HEK293 (cell line): Measurements from ENCODE around the gene LCN10.

Source experiments
- SP2 ChIP-seq: fragments of 450-650 bp; formaldehyde crosslinking; IDR thresholded peaks from 2 replicates; pipeline ENCODE4 v1.5.1; 2016; ENCODE audit warnings: missing biosample characterization, missing genetic modification characterization
- ZBTB7A ChIP-seq: fragments of 450-650 bp; formaldehyde crosslinking; IDR thresholded peaks from 2 replicates; pipeline ENCODE4 v1.5.1; 2016; ENCODE audit warnings: low read depth, missing biosample characterization, missing genetic modification characterization
- ZNF121 ChIP-seq: fragments of 450-650 bp; formaldehyde crosslinking; IDR thresholded peaks from 2 replicates; pipeline ENCODE4 v1.5.1; 2016; ENCODE audit warnings: missing biosample characterization, missing genetic modification characterization
- ZNF324 ChIP-seq: fragments of 450-650 bp; formaldehyde crosslinking; IDR thresholded peaks from 2 replicates; pipeline ENCODE4 v1.5.1; 2016; ENCODE audit warnings: missing biosample characterization, missing genetic modification characterization
- TF ChIP-seq, protein P1 (sequence below): fragments of 450-650 bp; formaldehyde crosslinking; IDR thresholded peaks from 2 replicates; pipeline ENCODE4 v1.5.1; 2016; ENCODE audit warnings: missing biosample characterization, missing genetic modification characterization
- TF ChIP-seq, protein P2 (sequence below): fragments of 450-650 bp; formaldehyde crosslinking; IDR thresholded peaks from 2 replicates; pipeline ENCODE4 v1.5.1; 2016; ENCODE audit warnings: missing biosample characterization, missing genetic modification characterization, borderline replicate concordance

DNA sequence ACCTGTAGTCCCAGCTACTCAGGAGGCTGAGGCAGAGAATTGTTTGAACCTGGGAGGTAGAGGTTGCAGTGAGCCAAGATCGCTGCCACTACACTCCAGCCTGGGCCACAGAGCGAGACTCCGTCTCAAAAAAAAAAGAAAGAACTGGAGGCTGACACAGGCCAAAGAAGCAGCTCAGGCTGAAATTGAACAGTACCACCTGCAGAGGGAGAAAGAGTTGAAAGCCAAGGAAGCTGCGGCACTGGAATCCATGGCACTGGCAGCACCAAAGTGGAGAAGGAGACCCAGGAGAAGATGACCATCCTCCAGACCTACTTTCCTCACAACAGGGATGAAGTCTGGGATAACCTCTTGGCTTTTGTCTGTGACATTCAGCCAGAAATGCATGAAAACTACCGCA, 37.1 kb upstream of the LCN10 start:
- TF ChIP-seq, protein P1, sequence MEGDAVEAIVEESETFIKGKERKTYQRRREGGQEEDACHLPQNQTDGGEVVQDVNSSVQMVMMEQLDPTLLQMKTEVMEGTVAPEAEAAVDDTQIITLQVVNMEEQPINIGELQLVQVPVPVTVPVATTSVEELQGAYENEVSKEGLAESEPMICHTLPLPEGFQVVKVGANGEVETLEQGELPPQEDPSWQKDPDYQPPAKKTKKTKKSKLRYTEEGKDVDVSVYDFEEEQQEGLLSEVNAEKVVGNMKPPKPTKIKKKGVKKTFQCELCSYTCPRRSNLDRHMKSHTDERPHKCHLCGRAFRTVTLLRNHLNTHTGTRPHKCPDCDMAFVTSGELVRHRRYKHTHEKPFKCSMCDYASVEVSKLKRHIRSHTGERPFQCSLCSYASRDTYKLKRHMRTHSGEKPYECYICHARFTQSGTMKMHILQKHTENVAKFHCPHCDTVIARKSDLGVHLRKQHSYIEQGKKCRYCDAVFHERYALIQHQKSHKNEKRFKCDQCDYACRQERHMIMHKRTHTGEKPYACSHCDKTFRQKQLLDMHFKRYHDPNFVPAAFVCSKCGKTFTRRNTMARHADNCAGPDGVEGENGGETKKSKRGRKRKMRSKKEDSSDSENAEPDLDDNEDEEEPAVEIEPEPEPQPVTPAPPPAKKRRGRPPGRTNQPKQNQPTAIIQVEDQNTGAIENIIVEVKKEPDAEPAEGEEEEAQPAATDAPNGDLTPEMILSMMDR, result no peak
- TF ChIP-seq SP2 (tag by site-specific recombination) (no peak), ZNF324 (tag by site-specific recombination) (no peak), ZBTB7A (tag by site-specific recombination) (no peak), ZNF121 (tag by site-specific recombination) (no peak)
- TF ChIP-seq, protein P2, sequence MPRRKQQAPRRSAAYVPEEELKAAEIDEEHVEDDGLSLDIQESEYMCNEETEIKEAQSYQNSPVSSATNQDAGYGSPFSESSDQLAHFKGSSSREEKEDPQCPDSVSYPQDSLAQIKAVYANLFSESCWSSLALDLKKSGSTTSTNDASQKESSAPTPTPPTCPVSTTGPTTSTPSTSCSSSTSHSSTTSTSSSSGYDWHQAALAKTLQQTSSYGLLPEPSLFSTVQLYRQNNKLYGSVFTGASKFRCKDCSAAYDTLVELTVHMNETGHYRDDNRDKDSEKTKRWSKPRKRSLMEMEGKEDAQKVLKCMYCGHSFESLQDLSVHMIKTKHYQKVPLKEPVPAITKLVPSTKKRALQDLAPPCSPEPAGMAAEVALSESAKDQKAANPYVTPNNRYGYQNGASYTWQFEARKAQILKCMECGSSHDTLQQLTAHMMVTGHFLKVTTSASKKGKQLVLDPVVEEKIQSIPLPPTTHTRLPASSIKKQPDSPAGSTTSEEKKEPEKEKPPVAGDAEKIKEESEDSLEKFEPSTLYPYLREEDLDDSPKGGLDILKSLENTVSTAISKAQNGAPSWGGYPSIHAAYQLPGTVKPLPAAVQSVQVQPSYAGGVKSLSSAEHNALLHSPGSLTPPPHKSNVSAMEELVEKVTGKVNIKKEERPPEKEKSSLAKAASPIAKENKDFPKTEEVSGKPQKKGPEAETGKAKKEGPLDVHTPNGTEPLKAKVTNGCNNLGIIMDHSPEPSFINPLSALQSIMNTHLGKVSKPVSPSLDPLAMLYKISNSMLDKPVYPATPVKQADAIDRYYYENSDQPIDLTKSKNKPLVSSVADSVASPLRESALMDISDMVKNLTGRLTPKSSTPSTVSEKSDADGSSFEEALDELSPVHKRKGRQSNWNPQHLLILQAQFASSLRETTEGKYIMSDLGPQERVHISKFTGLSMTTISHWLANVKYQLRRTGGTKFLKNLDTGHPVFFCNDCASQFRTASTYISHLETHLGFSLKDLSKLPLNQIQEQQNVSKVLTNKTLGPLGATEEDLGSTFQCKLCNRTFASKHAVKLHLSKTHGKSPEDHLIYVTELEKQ (tag by site-specific recombination), result no peak
